Astrocyte (in vitro differentiated cells and primary cell): ENCODE data around the gene ACVRL1. TPM values are rescaled to one million over a fixed set of nuclear protein-coding genes. Genes with fewer than 3 reads are reported as not detected.
A peak's percentile ranks its signal among the peaks of the same experiment; 100 is the strongest.

Experiments used
- DNase-seq: peaks from one replicate; pipeline ENCODE4 v3.0.0-alpha.2; 2010; ENCODE audit warnings: low read depth
- FAIRE-seq: peaks from 2 replicates; lab custom pipeline; 2011; peaks lifted over from hg19 to GRCh38; lab: Jason Lieb, UNC
- H2AFZ ChIP-seq: 2 replicates; pipeline ENCODE4 v1.6.0; 2012; ENCODE audit warnings: low read depth, low read length, inconsistent platforms
- H3K27ac ChIP-seq: 2 replicates; pipeline ENCODE4 v1.5.1; 2011; ENCODE audit warnings: low read depth, low read length, inconsistent platforms
- H3K27me3 ChIP-seq: 2 replicates; pipeline ENCODE4 v1.6.0; 2011; ENCODE audit warnings: low read length, inconsistent platforms; ENCODE audit not compliant: insufficient read depth
- H3K36me3 ChIP-seq: 2 replicates; pipeline ENCODE4 v1.5.1; 2011; ENCODE audit warnings: low read length, inconsistent platforms; ENCODE audit not compliant: insufficient read depth
- H3K4me1 ChIP-seq: 2 replicates; pipeline ENCODE4 v1.5.1; 2011; ENCODE audit warnings: low read length, inconsistent platforms; ENCODE audit not compliant: insufficient read depth
- H3K4me2 ChIP-seq: 2 replicates; pipeline ENCODE4 v1.6.0; 2012; ENCODE audit warnings: low read length, inconsistent platforms
- H3K4me3 ChIP-seq: 2 replicates; pipeline ENCODE4 v1.5.1; 2011; ENCODE audit warnings: low read depth, mild to moderate bottlenecking, low read length, inconsistent platforms; ENCODE audit not compliant: insufficient read depth
- H3K79me2 ChIP-seq: 2 replicates; pipeline ENCODE4 v1.6.0; 2012; ENCODE audit warnings: mild to moderate bottlenecking, low read length, inconsistent platforms; ENCODE audit not compliant: insufficient read depth
- H3K9ac ChIP-seq: 2 replicates; pipeline ENCODE4 v1.6.0; 2012; ENCODE audit warnings: mild to moderate bottlenecking, low read length, inconsistent platforms
- H3K9me3 ChIP-seq: 2 replicates; pipeline ENCODE4 v1.5.1; 2012; ENCODE audit warnings: low read depth, mild to moderate bottlenecking, low read length, inconsistent platforms; ENCODE audit not compliant: insufficient read depth
- H4K20me1 ChIP-seq: 2 replicates; pipeline ENCODE4 v1.6.0; 2012; ENCODE audit warnings: low read length, inconsistent platforms; ENCODE audit not compliant: insufficient read depth
- H3K27ac Mint-ChIP-seq: one replicate; pipeline ENCODE4 v1.8.0; 2021; ENCODE audit warnings: mild to moderate bottlenecking, mixed read lengths; ENCODE audit not compliant: unreplicated experiment
- H3K27me3 Mint-ChIP-seq: one replicate; pipeline ENCODE4 v1.8.0; 2021; ENCODE audit warnings: low read depth, mixed read lengths; ENCODE audit not compliant: unreplicated experiment
- H3K36me3 Mint-ChIP-seq: one replicate; pipeline ENCODE4 v1.8.0; 2021; ENCODE audit warnings: low read depth, mixed read lengths; ENCODE audit not compliant: unreplicated experiment
- H3K4me1 Mint-ChIP-seq: one replicate; pipeline ENCODE4 v1.8.0; 2021; ENCODE audit warnings: low read depth, mixed read lengths; ENCODE audit not compliant: unreplicated experiment
- H3K4me3 Mint-ChIP-seq: one replicate; pipeline ENCODE4 v1.8.0; 2021; ENCODE audit warnings: mild to moderate bottlenecking, moderate library complexity, mixed read lengths; ENCODE audit not compliant: unreplicated experiment
- H3K9me3 Mint-ChIP-seq: one replicate; pipeline ENCODE4 v1.8.0; 2021; ENCODE audit warnings: mild to moderate bottlenecking, mixed read lengths; ENCODE audit not compliant: unreplicated experiment
- EZH2 ChIP-seq: IDR thresholded peaks from 2 replicates; pipeline ENCODE4 v1.6.1; 2012; ENCODE audit warnings: mild to moderate bottlenecking, low read length, inconsistent platforms; ENCODE audit not compliant: insufficient read depth
- total RNA-seq: library from RNA; stranded (reverse); gene quantifications from 2 replicates; pipeline ENCODE4 v1.2.1, GENCODE V29; 2021
- TF ChIP-seq, protein P1 (sequence below): IDR thresholded peaks from 2 replicates; pipeline ENCODE4 v1.5.1; 2011; ENCODE audit warnings: low read depth, mild to moderate bottlenecking, inconsistent platforms, low read length, moderate library complexity; ENCODE audit not compliant: insufficient read depth

Gene ACVRL1
- total RNA-seq, 1 donor from 2014 or later = 0.95 TPM

DNA sequence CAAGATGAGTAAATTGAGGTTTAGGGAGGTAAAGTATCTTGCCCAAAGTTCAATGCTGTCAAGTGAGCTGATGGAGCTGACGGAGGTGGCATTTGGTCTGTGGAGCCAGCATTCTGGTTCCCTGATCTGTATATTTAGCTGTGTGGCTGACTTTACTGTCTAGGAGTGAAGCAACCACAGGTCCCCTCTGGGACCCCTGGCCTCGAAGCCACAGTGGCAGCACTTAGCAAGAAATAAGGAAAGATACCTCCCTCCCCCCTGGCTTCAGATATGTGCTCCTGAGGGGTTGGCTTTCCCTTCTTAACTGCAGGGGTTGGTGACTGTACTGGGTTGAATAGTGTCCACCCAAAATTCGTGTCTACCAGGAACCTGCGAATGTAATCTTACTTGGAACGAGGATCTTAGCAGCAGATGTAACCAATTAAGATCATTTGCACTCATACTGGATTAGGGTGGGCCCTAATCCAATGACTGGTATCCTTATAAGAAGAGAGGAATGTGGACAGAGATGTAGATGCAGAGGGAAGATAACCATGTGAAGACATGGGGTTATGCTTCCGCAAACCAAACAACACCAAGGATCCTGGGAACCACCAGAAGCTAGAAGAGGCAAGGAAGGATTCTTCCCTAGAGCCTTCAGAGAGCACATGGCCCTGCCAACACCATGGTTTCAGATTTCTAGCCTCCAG lies 42.2 kb downstream of the ACVRL1 start:
- Histone ChIP-seq H3K36me3 (no peaks in the 10 kb centered on the region), H3K4me3 (no peak overlapping the region), H4K20me1 (peaks cover 22% of the 10 kb centered on the region), H3K27me3 (peaks cover 17% of the 10 kb centered on the region), H3K9ac (no peak overlapping the region), H3K4me1 (peaks cover 11% of the 10 kb centered on the region), H3K79me2 (peaks cover 27% of the 10 kb centered on the region), H3K27ac (no peak overlapping the region), H3K4me2 (no peak overlapping the region), H3K9me3 (peaks cover 2% of the 10 kb centered on the region), H2AFZ (no peak overlapping the region)
- H3K4me3 Mint-ChIP-seq = no peak overlapping the region
- peaks cover 13% of the 10 kb centered on the region for H3K4me1 Mint-ChIP-seq
- H3K27ac Mint-ChIP-seq = no peak overlapping the region
- FAIRE-seq (no peak), DNase-seq (no peak)
- peaks cover 36% of the 10 kb centered on the region for H3K27me3 Mint-ChIP-seq
- H3K36me3 Mint-ChIP-seq = peaks cover 5% of the 10 kb centered on the region
- H3K9me3 Mint-ChIP-seq = peaks cover 21% of the 10 kb centered on the region
- TF ChIP-seq EZH2 = no peak
- TF ChIP-seq, protein P1, sequence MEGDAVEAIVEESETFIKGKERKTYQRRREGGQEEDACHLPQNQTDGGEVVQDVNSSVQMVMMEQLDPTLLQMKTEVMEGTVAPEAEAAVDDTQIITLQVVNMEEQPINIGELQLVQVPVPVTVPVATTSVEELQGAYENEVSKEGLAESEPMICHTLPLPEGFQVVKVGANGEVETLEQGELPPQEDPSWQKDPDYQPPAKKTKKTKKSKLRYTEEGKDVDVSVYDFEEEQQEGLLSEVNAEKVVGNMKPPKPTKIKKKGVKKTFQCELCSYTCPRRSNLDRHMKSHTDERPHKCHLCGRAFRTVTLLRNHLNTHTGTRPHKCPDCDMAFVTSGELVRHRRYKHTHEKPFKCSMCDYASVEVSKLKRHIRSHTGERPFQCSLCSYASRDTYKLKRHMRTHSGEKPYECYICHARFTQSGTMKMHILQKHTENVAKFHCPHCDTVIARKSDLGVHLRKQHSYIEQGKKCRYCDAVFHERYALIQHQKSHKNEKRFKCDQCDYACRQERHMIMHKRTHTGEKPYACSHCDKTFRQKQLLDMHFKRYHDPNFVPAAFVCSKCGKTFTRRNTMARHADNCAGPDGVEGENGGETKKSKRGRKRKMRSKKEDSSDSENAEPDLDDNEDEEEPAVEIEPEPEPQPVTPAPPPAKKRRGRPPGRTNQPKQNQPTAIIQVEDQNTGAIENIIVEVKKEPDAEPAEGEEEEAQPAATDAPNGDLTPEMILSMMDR = no peak

DNA sequence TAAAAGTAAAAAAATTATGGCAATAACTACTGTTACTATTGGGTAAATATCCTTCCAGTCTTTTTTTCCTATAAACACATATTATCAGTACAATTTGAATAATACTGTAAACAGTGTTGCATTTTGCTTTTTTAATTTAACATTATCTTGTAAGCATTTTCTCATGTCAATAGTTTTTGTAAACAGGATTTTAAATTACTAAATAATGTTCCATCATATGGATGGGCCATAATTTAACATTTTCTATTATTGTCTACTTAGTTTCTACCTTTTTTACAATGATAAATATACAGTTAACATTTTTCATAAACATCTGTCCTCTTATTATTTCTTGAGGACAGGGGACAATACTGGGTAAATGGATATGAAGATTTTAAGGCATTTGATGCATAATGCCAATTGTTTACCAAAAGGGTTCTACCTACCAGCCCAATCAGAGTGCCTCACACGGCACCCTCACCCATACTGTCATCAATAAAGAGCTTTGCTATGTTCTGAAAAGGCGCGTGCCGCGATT lies 43.4 kb downstream of the ACVRL1 start:
- peak overlapping the region; percentile 66 for H3K4me3 ChIP-seq
- Mint-ChIP-seq H3K4me1 (peaks cover 15% of the 10 kb centered on the region), H3K27me3 (peaks cover 36% of the 10 kb centered on the region), H3K27ac (peak overlapping the region; percentile 60), H3K4me3 (peak overlapping the region; percentile 94), H3K36me3 (peaks cover 3% of the 10 kb centered on the region), H3K9me3 (peaks cover 13% of the 10 kb centered on the region)
- H3K4me1 ChIP-seq = peaks cover 11% of the 10 kb centered on the region
- FAIRE-seq (no peak), DNase-seq (no peak)
- no peaks in the 10 kb centered on the region for H3K36me3 ChIP-seq
- peak overlapping the region; percentile 82 for H3K9ac ChIP-seq
- H3K4me2 ChIP-seq = peak overlapping the region; percentile 99
- H3K27ac ChIP-seq = peak overlapping the region; percentile 31
- H4K20me1 ChIP-seq = peaks cover 34% of the 10 kb centered on the region
- peaks cover 17% of the 10 kb centered on the region for H3K27me3 ChIP-seq
- TF ChIP-seq EZH2 = no peak
- TF ChIP-seq, protein P1 = no peak
- H3K9me3 ChIP-seq = no peaks in the 10 kb centered on the region
- H2AFZ ChIP-seq = peak overlapping the region; percentile 93
- H3K79me2 ChIP-seq = peaks cover 40% of the 10 kb centered on the region
